ENCODE results near the gene FAM234A.
"Not testable (repeated sequence)": the region's sequence is repeated elsewhere in the genome, so short reads cannot be mapped to it uniquely, and the experiment has no call there.

FAM234A gene, protein sequence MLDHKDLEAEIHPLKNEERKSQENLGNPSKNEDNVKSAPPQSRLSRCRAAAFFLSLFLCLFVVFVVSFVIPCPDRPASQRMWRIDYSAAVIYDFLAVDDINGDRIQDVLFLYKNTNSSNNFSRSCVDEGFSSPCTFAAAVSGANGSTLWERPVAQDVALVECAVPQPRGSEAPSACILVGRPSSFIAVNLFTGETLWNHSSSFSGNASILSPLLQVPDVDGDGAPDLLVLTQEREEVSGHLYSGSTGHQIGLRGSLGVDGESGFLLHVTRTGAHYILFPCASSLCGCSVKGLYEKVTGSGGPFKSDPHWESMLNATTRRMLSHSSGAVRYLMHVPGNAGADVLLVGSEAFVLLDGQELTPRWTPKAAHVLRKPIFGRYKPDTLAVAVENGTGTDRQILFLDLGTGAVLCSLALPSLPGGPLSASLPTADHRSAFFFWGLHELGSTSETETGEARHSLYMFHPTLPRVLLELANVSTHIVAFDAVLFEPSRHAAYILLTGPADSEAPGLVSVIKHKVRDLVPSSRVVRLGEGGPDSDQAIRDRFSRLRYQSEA

DNA sequence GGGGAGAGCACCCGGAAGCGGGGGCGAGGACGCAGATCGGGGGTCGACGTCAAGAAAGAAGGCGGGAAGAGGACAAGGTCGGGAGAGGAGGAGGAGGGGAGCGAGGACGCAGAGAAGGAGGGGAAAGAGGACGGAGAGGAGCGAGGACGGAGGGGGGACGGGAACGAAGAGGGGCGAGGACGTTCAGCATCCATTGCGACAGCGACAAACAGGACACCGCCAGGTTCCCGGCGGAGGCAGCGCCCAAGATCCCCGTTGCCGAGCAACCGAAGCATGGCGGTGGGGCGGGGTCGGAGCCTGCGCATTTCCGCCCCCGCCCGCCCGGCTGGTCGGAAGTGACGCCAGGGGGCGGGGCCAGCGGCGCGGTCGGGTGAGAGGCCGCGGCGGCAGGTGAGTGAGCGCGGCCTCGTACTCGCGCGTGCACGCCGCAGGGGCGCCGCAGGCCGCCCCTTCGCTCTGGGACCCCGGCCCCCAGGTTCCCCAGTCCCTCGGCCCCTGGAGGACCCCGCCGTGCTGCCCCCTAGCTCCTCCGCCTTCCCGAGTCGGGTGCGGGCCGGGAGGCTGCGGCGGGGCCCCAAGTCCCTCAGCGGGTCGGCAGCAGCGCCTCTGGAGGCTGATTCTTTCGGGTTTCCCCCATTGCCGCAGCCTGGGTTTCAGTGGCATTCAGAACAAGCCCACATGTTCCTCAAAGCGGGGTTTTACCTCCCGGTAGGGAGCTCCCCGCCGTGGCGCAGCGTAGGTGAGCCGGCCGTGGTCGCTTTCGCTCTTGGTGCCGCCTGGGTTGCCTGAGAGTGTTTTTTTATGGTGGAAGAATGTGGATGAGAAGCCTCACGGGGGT, at the start of gene FAM234A:
Gene FAM234A, plus strand, starts transcription at position 354 of the 838 bp plus-strand sequence. CDS start 19,593 bp downstream, outside the sequence.
- peak; percentile 96 for DNase-seq (ENCODE audit: low spot score)

DNA sequence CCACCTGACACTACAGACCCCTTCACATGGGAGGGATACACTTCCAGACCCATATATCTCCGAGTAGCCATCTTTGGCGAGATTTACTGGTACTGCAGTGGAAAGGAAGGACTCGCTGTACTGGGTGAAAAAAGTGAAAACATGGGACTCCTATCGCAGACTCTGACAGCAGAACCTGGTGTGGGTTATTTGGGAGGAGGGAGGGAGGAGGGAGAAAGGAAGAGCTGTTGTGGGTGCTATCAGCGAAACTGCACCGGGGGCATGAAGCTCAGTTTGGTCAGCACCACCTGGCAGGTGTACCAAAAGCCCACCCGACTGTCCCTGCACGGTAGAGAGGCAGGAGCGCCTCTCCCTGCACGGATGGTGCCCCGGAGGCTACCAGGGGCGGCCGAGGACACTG, 49.4 kb upstream of the FAM234A start:
- no peak for DNase-seq (ENCODE audit: low spot score)

DNA sequence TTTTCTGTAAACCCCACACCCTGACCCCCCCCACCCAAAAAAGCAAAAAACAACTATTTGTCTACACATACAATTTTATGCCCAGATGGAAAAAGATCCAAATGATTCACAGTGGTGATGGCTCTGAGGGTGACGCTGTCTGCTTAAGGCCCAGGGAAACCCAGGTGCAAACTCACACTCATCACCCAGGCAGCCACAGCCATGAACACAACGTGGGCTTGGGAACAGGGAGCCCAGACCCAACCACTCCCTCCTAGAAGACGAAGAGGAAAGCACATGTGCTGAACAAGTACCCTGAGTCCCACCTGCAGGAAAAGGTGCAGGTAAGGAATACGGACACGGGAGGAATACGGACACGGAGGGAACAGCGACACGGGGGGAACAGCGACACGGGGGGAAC, 48.9 kb upstream of the FAM234A start:
- no peak for DNase-seq (ENCODE audit: low spot score)

DNA sequence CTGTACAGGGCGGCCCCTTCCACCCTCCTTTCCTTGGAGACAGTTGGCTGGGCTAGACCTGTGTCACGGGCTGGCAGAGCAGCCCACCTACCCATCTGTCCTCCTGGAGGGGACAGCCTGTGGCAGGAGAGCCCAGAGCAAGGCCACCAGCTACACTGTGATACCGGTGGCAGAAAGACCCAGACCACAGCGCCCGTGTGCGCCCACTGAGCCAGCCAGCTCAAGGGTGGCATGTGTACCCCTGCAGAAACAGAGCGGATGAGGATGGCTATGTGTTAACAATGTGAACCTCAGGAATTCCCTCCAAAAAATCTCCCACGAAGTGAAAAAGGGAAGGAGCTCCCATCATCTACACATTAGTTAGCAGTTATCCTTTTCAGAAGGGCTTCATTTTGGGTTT, 47.3 kb upstream of the FAM234A start:
- no peak for DNase-seq (ENCODE audit: low spot score)

DNA sequence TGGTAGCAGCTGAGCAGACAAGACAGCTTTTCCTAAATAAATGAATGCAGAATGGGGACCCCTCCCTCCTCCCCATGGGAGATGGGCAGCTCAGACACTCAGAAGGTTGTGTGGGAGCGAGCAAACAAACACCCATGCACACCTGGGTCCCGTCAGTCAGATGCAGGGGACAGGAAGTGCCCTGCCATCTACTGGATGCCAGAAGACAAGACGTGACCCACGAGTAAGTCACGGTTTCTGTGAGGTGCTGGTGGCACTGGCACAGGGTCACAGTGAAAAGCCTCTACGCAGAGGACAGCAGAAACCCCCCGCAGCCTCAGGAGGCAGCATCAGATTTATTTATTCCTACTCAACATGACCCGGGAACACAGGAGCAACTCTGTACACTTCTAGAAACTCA, 45.9 kb upstream of the FAM234A start:
- DNase-seq (ENCODE audit: low spot score), result peak; percentile 64

DNA sequence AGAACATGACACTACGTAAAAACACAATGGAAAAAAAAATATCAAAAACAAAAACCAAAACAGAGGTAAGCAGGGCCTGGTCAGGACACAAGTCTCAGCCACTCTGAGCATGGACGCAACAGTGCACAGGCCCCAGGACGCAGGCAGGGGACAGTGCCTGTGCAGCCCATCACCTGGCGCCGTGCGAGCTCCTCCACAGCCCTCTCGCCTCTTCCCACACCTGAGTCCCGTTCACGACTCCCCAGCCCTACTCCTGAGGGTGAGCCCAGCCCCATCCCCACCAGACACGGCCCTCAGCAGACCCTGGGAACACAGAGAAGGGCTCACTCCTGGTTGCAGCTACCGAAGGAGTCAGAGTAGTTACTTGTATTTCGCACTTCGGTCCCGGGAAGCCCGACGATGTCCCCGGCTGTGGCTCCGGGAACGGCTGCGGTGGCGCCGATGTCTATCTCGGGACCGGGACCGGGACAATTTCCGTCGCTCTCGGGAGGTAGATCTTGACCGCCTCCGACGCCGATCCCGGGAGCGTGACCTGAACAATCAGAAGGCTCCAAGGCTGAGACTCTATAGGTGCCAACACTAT, 44.9 kb upstream of the FAM234A start:
- no peak for DNase-seq (ENCODE audit: low spot score)

DNA sequence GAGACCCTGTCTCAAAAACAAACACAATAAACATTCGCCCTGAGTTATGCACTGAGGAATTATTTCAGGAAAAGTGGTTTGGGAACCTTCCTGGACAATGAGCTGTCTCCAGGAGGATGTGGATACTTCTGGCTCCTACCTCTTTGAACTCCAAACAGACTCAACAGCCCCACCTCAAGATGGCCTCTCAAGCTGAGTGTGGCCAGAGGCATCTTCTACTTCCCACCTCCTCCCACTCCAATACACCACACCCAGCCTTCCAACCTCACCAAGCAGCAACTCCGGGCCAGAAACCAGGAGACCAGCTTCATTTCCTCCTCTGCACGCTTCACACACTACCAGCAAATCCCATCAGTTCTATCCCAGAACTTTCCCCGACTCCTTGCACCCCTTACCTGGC, 42.8 kb upstream of the FAM234A start:
- no peak for DNase-seq (ENCODE audit: low spot score)

DNA sequence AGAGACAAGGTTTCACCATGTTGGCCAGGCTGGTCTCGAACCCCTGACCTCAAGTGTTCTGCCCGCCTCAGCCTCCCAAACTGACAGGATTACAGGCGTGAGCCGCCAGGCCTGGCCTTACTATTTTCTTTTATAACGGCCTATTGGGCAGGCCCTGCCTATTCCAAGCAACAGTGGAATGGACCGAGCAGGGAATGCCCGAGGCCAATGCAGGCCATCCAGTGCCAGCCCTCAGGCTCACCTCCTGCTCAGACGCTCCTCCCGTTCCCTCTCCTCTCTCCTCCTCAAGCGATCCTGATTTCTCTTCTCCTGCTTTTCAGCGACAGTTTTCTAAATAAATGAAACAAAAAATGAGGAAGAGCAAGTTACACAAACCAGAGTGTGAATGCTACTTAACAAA, 41.9 kb upstream of the FAM234A start:
- DNase-seq (ENCODE audit: low spot score), result no peak

DNA sequence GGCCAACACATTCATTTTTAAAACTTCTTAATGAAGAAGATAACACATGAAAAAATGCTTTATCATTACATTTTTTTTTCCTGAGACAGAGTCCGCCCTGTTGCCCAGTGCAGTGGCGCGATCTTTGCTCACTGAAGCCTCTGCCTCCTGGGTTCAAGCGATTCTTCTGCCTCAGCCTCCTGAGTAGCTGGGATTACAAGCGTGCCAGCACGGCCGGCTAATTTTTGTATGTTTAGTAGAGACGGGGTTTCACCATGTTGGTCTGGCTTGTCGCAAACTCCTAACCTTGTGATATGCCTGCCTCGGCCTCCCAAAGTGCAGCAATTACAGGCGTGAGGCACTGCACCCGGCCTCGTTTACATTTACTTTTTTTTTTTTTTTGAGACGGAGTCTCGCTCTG, 41.2 kb upstream of the FAM234A start:
- no peak for DNase-seq (ENCODE audit: low spot score)

DNA sequence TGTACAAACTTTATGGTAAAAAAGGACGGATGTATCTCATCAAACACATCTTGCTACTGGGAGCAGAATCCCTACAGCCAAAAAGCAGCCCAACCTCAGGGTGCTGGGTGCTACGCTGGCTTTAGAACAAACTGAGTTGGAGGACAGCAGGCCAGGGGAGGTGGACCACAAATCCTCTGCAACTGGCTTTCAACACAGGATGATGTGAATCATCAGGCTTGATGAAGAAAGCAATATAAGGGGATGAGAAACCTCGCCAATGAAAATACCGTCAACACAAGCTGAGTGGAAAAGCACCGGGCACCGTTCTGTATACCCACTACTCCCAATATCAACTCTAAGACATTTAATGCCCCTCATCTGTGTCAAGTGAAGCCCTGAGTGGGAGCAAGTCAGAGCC, 40.1 kb upstream of the FAM234A start:
- no peak for DNase-seq (ENCODE audit: low spot score)

DNA sequence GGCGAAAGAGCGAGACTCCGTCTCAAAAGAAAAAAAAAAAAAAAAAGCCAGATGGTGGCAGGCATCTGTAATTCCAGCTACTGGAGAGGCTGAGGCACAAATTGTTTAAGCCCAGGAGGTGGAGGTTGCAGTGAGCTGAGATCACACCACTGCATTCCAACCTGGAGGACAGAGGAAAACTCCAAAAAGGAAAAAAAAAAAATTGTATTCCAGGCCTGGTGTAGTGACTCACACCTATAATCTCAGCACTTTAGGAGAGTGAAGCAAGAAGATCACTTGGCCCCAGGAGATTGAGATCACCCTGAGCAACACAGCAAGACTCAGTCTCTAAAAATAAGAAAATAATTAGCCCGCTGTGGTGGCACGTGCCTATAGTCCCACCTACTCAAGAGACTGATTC, 34.2 kb upstream of the FAM234A start:
- DNase-seq (ENCODE audit: low spot score), result no peak

DNA sequence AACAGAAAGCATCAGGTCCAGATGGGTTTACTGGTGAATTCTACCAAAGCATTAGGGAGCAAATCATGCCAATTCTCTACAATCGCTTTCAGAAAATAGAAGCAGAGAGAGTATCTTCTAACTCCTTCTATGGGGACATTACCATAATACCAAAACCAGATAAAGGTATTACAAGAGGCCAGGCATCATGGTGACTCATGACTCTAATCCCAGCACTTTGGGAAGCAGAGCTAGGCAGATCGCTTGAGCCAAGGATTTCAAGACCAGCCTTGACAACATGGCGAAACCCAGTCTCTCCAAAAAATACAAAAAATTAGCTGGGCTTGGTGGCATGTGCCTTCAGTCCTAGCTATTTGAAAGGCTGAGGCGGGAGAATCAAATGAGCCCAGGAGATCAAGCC, 31.4 kb upstream of the FAM234A start:
- DNase-seq (ENCODE audit: low spot score), result no peak

DNA sequence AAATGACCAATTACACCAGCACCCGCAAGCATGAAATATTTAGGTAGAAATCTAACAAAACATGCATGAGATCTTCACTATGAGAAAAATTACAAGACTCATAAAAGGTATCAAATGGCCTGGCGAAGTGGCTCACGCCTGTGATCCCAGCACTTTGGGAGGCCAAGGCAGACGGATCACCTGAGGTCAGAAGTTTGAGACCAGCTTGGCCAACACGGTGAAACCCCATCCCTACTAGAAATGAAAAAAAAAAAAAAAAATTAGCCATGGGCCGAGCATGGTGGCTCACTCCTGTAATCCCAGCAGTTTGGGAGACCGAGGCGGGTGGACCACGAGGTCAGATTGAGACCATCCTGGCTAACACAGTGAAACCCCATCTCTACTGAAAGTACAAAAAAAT, 30.6 kb upstream of the FAM234A start:
- not testable (repeated sequence) for DNase-seq (ENCODE audit: low spot score)

DNA sequence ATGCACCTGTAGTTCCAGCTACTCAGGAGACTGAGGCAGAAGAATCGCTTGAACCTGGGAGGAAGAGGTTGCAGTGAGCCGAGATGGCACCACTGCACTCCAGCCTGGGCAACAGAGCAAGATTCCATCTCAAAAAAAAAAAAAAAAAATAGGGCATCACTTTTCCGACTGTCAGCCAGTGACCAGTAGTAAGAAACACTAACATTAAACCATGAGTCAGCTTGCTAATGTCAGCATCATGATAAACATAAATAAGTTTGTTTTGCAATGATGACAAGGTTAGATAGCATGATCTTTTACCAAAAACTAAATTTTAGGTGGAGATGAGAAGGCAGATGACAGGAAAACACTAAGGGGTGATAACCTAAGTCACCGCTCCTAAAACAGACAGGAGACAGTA, 25.3 kb upstream of the FAM234A start:
- DNase-seq (ENCODE audit: low spot score), result not testable (repeated sequence)

DNA sequence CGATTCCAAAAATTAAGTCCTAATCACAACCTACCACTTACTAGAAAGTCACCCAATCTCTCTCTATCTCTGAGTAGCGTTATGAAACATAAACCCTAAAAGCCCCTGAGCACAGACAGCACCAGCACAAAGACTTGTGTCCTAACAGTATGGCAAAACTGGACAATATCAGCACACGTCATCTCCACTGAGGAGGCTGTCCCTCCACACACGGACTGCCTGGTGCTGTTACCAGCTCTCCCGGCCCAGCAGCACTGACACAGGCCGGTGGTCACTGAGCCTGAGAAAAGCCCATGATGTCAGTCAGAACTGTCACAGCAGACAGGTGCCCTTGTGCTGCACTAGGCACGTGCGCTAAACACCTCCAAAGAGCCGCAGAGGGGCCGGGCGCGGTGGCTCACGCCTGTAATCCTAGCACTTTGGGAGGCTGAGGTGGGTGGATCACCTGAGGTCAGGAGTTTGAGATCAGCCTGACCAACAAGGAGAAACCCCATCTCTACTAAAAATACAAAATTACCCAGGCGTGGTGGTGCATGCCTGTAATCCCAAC, 22.9 kb upstream of the FAM234A start:
- not testable (repeated sequence) for DNase-seq (ENCODE audit: low spot score)

DNA sequence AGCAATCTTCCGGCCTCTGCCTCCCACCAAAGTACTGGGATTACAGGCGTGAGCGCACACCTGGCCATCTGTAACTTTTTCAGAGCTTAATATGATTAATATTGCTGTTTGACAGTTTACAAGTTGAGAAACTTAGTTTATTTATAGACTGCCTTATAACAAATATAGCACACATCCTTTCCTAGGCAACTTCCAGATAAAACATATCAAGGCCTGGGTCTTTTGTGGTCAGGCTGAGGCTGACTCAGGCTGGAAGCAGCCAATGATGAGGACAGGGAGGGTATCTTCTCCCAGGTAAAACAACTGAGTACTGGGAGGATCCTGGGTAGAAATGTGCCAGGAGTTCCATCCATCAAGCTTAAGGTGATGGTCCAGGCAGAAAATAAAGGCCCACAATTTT, 21.6 kb upstream of the FAM234A start:
- DNase-seq (ENCODE audit: low spot score), result no peak

DNA sequence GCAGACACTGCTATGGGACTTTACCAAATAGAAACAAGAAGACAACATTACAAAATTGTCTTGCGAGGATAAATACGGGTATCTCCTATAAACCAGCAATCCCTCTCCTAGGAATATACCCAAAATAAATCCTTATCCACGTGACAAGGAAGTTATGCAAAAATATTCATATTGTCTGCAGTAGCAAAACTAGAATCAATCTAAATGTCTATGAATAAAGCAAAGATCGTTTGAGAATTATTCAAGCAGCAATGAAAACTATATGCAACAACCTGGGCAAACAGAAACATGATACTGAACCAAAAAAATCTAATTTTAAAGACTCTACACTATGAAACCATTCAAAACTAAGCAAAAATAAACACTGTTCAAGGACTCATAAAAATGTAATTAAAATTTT, 14.6 kb upstream of the FAM234A start:
- DNase-seq (ENCODE audit: low spot score), result no peak

DNA sequence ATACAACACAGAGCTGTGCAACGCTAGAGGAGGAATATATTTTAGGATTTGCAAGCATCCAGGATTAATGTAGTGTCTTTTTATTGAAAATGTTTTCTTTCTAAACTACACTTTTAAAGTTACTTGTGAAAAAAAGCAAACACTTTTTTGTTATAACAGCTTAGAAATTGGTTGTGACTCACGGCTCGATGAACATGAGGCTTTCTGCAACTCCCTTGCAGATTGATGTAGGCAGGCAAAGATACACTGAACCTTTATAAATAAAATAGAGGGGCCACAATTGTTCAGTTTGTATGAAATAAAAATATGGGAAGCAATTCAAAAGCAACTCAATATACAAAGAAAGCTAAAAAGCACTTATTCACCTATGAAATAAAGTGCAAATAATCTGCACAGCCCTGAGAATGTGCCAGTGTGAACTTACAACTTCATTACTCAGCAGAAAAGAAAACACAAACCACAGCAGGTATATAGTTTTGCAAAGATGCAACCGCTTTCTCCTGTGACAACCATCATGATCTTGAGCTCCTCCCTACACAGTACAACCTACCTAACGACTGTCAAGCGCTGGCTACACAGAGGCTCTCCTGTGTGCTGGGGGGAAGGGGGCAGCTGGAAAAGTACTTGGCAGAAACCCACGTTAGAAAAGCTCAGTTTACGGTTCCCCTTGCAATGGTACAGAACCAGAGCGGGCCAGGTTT, 6.3 kb upstream of the FAM234A start:
- DNase-seq (ENCODE audit: low spot score), result no peak

DNA sequence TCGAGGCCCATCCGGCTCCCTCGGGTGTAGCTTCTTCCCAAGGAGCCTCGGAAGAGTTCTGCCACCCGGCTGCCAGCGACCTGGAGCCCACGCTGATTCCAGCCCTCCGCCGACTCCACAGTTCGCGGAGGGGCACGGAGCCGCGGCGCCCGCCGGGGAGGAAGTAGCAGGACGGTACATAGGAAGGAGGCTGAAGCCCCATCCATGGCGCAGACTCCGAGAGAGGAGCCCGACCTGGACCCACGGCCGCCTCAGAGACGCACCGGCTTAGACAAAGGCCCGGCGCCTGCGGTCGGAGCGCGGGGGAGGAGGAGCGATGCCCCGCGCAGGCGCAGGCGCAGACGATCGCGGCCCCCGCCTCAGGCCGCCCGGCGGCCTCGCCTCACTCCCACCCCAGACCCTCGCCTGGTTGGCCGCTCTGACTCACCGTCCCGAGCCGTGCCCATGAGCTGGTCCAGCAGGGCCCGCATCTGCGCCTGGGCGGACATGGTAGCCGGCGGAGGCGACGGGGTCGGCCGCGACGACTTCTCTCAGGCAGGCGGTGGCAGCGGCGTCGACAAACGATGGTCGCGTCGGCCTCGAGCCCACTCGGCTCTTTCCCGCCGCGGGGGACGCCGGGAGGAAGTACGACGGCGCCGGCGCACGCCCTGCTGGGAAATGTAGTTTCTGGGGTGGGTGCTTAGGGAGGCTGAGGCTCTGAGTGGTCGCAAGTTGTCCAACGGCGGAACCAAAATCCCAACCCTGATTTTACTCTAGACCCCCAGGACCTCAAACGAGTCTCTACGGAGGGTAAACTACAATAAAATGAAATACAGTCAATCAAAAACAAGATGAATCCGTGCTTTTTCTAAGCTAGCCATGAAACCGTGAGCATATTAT, 5.5 kb upstream of the FAM234A start, which contains the start of gene LUC7L:
Gene LUC7L, minus strand, starts transcription at position 598 of the 879 bp plus-strand sequence. Its CDS starts 110 bp downstream, at position 488.
- peak; percentile 97 for DNase-seq (ENCODE audit: low spot score)

DNA sequence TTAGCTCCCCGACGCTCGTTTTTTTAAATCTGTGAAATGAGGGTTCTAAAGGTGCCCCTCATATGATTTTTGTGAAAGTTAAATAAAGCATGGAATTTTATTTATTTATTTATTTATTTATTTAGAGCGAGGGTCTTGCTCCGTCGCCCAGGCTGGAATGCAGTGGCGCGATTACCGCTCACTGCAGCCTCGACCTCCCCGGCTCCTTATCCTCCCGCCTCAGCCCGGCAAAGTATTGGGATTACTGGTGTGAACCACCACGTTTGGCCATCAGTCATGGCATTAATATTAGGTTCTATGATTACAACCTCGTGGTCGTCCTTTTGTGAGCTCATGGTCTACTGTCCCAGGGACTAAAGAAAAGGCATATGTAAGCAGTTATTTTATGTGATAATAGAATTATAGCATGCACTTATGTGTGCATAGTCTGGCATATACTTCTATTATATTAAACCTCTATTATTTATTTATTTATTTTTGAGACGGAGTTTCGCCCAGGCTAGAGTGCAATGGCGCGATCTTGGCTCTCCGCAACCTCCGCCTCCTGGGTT, 4.8 kb upstream of the FAM234A start:
- DNase-seq (ENCODE audit: low spot score), result no peak

Measured in D341Med (cell line).